ENCODE measurements around the gene P2RX6. TPM values are rescaled to one million over a fixed set of nuclear protein-coding genes. Genes with fewer than 3 reads are reported as not detected.

The P2RX6 gene
- total and polyA plus RNA-seq, 9 of the 15 experiments (the other 6 are each of a cell fraction or from before 2014, with no cell fraction given): 0.01 to 3.9 (median 1.5) TPM; not detected in 1

- TF ChIP-seq THAP12 (CRISPR knock-in tag; IDR thresholded peaks at IDR 0.05): peak; percentile 30; the same call in 1 of the 2 replicates
- no peak for TF ChIP-seq GATA2 (CRISPR knock-in tag; IDR thresholded peaks at IDR 0.05)
Measured at GRCh38 chr22:20986365-20986764, 28.6 kb upstream of the P2RX6 start (continued).

- intact Hi-C loops (cut with micrococcal nuclease): no loop called here
- peak; percentile 39; the same call in 1 of the 2 replicates for TF ChIP-seq THAP12 (CRISPR knock-in tag; IDR thresholded peaks at IDR 0.05)
- TF ChIP-seq BRD4 (IDR thresholded peaks at IDR 0.05): no peak
- TF ChIP-seq HOXB6 (CRISPR knock-in tag; IDR thresholded peaks at IDR 0.05; ENCODE audit: borderline replicate concordance): no peak
- 0 out of 2 replicates have a peak, but pooled peaks have one; percentile 55 for TF ChIP-seq TAF15 (IDR thresholded peaks at IDR 0.05; ENCODE audit: low read depth, low read length)
- TF ChIP-seq ZNF354B (CRISPR knock-in tag; IDR thresholded peaks at IDR 0.05): no peak
- TF ChIP-seq POLR2AphosphoS5 (IDR thresholded peaks at IDR 0.05; ENCODE audit: control insufficient read depth, insufficient read depth, low read depth, low read length): no peak
- TF ChIP-seq KAT8 (IDR thresholded peaks at IDR 0.05; ENCODE audit: low read depth): no peak
- no peak for TF ChIP-seq NCOA6 (IDR thresholded peaks at IDR 0.05)
- TF ChIP-seq CEBPG (CRISPR knock-in tag; IDR thresholded peaks at IDR 0.05): no peak
- no peak for TF ChIP-seq CEBPG (tag; conservative IDR thresholded peaks at IDR 0.05 in 1 of 2, IDR thresholded peaks at IDR 0.05 in 1 of 2)
- TF ChIP-seq, protein P1, sequence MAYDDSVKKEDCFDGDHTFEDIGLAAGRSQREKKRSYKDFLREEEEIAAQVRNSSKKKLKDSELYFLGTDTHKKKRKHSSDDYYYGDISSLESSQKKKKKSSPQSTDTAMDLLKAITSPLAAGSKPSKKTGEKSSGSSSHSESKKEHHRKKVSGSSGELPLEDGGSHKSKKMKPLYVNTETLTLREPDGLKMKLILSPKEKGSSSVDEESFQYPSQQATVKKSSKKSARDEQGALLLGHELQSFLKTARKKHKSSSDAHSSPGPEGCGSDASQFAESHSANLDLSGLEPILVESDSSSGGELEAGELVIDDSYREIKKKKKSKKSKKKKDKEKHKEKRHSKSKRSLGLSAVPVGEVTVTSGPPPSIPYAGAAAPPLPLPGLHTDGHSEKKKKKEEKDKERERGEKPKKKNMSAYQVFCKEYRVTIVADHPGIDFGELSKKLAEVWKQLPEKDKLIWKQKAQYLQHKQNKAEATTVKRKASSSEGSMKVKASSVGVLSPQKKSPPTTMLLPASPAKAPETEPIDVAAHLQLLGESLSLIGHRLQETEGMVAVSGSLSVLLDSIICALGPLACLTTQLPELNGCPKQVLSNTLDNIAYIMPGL (CRISPR knock-in tag; IDR thresholded peaks at IDR 0.05): peak; percentile 56; the same call in 1 of the 2 replicates
- TF ChIP-seq MLX (CRISPR knock-in tag; conservative IDR thresholded peaks at IDR 0.05): 0 out of 4 replicates have a peak, but pooled peaks of 1 of the 2 experiments have one; percentile 73
Measured at GRCh38 chr22:20987375-20987774, 27.6 kb upstream of the P2RX6 start.

More at GRCh38 chr22:20987375-20987774, 27.6 kb upstream of the P2RX6 start:
- H3K36me3 ChIP-seq (ENCODE audit: control insufficient read depth, insufficient read depth, low read length): peaks cover 83% of the 10 kb centered on the region
- no peak overlapping the region for H2AFZ ChIP-seq (ENCODE audit: low read depth, low read length)
- H3K4me3 ChIP-seq: no peak overlapping the region
- H4K20me1 ChIP-seq (replicated peaks; ENCODE audit: control insufficient read depth, insufficient read depth, low read length): peaks cover 7% of the 10 kb centered on the region; the same call in 1 of the 2 replicates
- H3K79me2 ChIP-seq (ENCODE audit: control insufficient read depth, insufficient read depth, low read length): peaks cover 12% of the 10 kb centered on the region
- FAIRE-seq: no peak
- 90% methylated on average over 14 of the region's 14 CpGs for WGBS (ENCODE audit: insufficient coverage, low coverage, missing lambda C conversion rate)
- no peak for ATAC-seq
- no peaks in the 10 kb centered on the region for H3K9me3 ChIP-seq (replicated peaks; ENCODE audit: control insufficient read depth, insufficient read depth, low read depth, low read length)
- peak overlapping the region in 1 of 2 experiments; percentile 40; a peak in 2 of 4 replicates for H3K9ac ChIP-seq (ENCODE audit: insufficient read depth in 1 of 2, low read depth in 2 of 2, low read length in 2 of 2)
- no peak overlapping the region for H3K27ac ChIP-seq (ENCODE audit: extremely low read depth, low read depth, low read length)
- no TSS peak for BruUV-seq (replicated peaks)
- no peaks in the 10 kb centered on the region for H3K27me3 ChIP-seq (ENCODE audit: control insufficient read depth in 2 of 2, insufficient read depth in 2 of 2, low read length in 2 of 2)
- no peak overlapping the region for H3K4me2 ChIP-seq (ENCODE audit: insufficient read depth, low read length)
- DNase-seq (ENCODE audit: extremely low read depth in 1 of 4, low spot score in 3 of 4): no peak
- CTCF ChIA-PET (ENCODE audit: low intra/inter-chr PET ratio): no interaction called here
- H3K4me1 ChIP-seq (replicated peaks in 1 of 2; ENCODE audit: control insufficient read depth in 2 of 2, insufficient read depth in 2 of 2, low read length in 2 of 2): peaks cover 8 to 45% of the 10 kb centered on the region in 2 experiments; a peak in 4 of 5 replicates
- POLR2A ChIA-PET: interaction anchor here (0.5 to 17.9 kb wide), 8 partner anchors 9 to 1508 kb away, joined by 3 to 451 read pairs (median 8); partner anchors contain the start of genes AIFM3, LZTR1 and THAP7
- in situ Hi-C loops (cut with MboI): no loop called here
- H3K9me1 ChIP-seq (ENCODE audit: control insufficient read depth, insufficient read depth, low read length): peaks cover 20% of the 10 kb centered on the region

Measured in K562 (cell line).